ENCODE results near the gene MCC.

MCC gene

GRCh38 chr5:113394658-113395057, 93.6 kb downstream of the MCC start:
- no peak overlapping the region for H3K9ac ChIP-seq (ENCODE audit: low read depth in 1 of 2, low read length in 2 of 2)
- H3K36me3 ChIP-seq (ENCODE audit: control insufficient read depth in 2 of 2, insufficient read depth in 2 of 2, low read length in 2 of 2): no peaks in the 10 kb centered on the region
- no peaks in the 10 kb centered on the region for H3K4me1 ChIP-seq (ENCODE audit: control insufficient read depth in 2 of 2, insufficient read depth in 2 of 2, low read length in 2 of 2)
- H3K4me3 ChIP-seq (ENCODE audit: low read length in 2 of 2): no peak overlapping the region
- no peak overlapping the region for H3K27ac ChIP-seq (ENCODE audit: low read depth in 2 of 2, low read length in 2 of 2)
- no peaks in the 10 kb centered on the region for H3K27me3 ChIP-seq (ENCODE audit: control insufficient read depth in 2 of 2, insufficient read depth in 2 of 2, low read length in 2 of 2)
- H3K9me3 ChIP-seq (ENCODE audit: control insufficient read depth in 2 of 2, low read length in 2 of 2): no peaks in the 10 kb centered on the region

GRCh38 chr5:113390224-113390623, 98.0 kb downstream of the MCC start:
- H3K9me3 ChIP-seq (ENCODE audit: control insufficient read depth in 2 of 2, low read length in 2 of 2): no peaks in the 10 kb centered on the region
- H3K27ac ChIP-seq (ENCODE audit: low read depth in 2 of 2, low read length in 2 of 2): no peak overlapping the region
- no peaks in the 10 kb centered on the region for H3K36me3 ChIP-seq (ENCODE audit: control insufficient read depth in 2 of 2, insufficient read depth in 2 of 2, low read length in 2 of 2)
- H3K27me3 ChIP-seq (ENCODE audit: control insufficient read depth in 2 of 2, insufficient read depth in 2 of 2, low read length in 2 of 2): no peaks in the 10 kb centered on the region
- no peak overlapping the region for H3K4me3 ChIP-seq (ENCODE audit: low read length in 2 of 2)
- H3K9ac ChIP-seq (ENCODE audit: low read depth in 1 of 2, low read length in 2 of 2): no peak overlapping the region
- H3K4me1 ChIP-seq (ENCODE audit: control insufficient read depth in 2 of 2, insufficient read depth in 2 of 2, low read length in 2 of 2): no peaks in the 10 kb centered on the region

GRCh38 chr5:113389116-113389515, 99.1 kb downstream of the MCC start:
- Histone ChIP-seq H3K9ac (ENCODE audit: low read depth in 1 of 2, low read length in 2 of 2) (no peak overlapping the region), H3K27ac (ENCODE audit: low read depth in 2 of 2, low read length in 2 of 2) (no peak overlapping the region), H3K4me1 (ENCODE audit: control insufficient read depth in 2 of 2, insufficient read depth in 2 of 2, low read length in 2 of 2) (no peaks in the 10 kb centered on the region), H3K4me3 (ENCODE audit: low read length in 2 of 2) (no peak overlapping the region), H3K36me3 (ENCODE audit: control insufficient read depth in 2 of 2, insufficient read depth in 2 of 2, low read length in 2 of 2) (no peaks in the 10 kb centered on the region), H3K27me3 (ENCODE audit: control insufficient read depth in 2 of 2, insufficient read depth in 2 of 2, low read length in 2 of 2) (no peaks in the 10 kb centered on the region), H3K9me3 (ENCODE audit: control insufficient read depth in 2 of 2, low read length in 2 of 2) (no peaks in the 10 kb centered on the region)

- Histone ChIP-seq H3K9me3 (ENCODE audit: control insufficient read depth in 2 of 2, low read length in 2 of 2) (no peaks in the 10 kb centered on the region), H3K4me1 (ENCODE audit: control insufficient read depth in 2 of 2, insufficient read depth in 2 of 2, low read length in 2 of 2) (no peaks in the 10 kb centered on the region), H3K36me3 (ENCODE audit: control insufficient read depth in 2 of 2, insufficient read depth in 2 of 2, low read length in 2 of 2) (no peaks in the 10 kb centered on the region), H3K9ac (ENCODE audit: low read depth in 1 of 2, low read length in 2 of 2) (no peak overlapping the region), H3K27me3 (ENCODE audit: control insufficient read depth in 2 of 2, insufficient read depth in 2 of 2, low read length in 2 of 2) (no peaks in the 10 kb centered on the region), H3K4me3 (ENCODE audit: low read length in 2 of 2) (no peak overlapping the region), H3K27ac (ENCODE audit: low read depth in 2 of 2, low read length in 2 of 2) (no peak overlapping the region)
Observed at GRCh38 chr5:113387844-113388243, 100.4 kb downstream of the MCC start.

GRCh38 chr5:113384782-113385285, 103.4 kb downstream of the MCC start:
- no peaks in the 10 kb centered on the region for H3K9me3 ChIP-seq (ENCODE audit: control insufficient read depth in 2 of 2, low read length in 2 of 2)
- H3K27ac ChIP-seq (ENCODE audit: low read depth in 2 of 2, low read length in 2 of 2): no peak overlapping the region
- no peaks in the 10 kb centered on the region for H3K4me1 ChIP-seq (ENCODE audit: control insufficient read depth in 2 of 2, insufficient read depth in 2 of 2, low read length in 2 of 2)
- H3K9ac ChIP-seq (ENCODE audit: low read depth in 1 of 2, low read length in 2 of 2): no peak overlapping the region
- no peaks in the 10 kb centered on the region for H3K36me3 ChIP-seq (ENCODE audit: control insufficient read depth in 2 of 2, insufficient read depth in 2 of 2, low read length in 2 of 2)
- no peak overlapping the region for H3K4me3 ChIP-seq (ENCODE audit: low read length in 2 of 2)
- H3K27me3 ChIP-seq (ENCODE audit: control insufficient read depth in 2 of 2, insufficient read depth in 2 of 2, low read length in 2 of 2): no peaks in the 10 kb centered on the region

- no peak overlapping the region for H3K9ac ChIP-seq (ENCODE audit: low read depth in 1 of 2, low read length in 2 of 2)
- H3K27me3 ChIP-seq (ENCODE audit: control insufficient read depth in 2 of 2, insufficient read depth in 2 of 2, low read length in 2 of 2): no peaks in the 10 kb centered on the region
- no peak overlapping the region for H3K27ac ChIP-seq (ENCODE audit: low read depth in 2 of 2, low read length in 2 of 2)
- no peak overlapping the region for H3K4me3 ChIP-seq (ENCODE audit: low read length in 2 of 2)
- H3K9me3 ChIP-seq (ENCODE audit: control insufficient read depth in 2 of 2, low read length in 2 of 2): no peaks in the 10 kb centered on the region
- no peaks in the 10 kb centered on the region for H3K36me3 ChIP-seq (ENCODE audit: control insufficient read depth in 2 of 2, insufficient read depth in 2 of 2, low read length in 2 of 2)
- no peaks in the 10 kb centered on the region for H3K4me1 ChIP-seq (ENCODE audit: control insufficient read depth in 2 of 2, insufficient read depth in 2 of 2, low read length in 2 of 2)
Observed at GRCh38 chr5:113382731-113383130, 105.5 kb downstream of the MCC start.

- Histone ChIP-seq H3K27ac (ENCODE audit: low read depth in 2 of 2, low read length in 2 of 2) (no peak overlapping the region), H3K4me3 (ENCODE audit: low read length in 2 of 2) (no peak overlapping the region), H3K9me3 (ENCODE audit: control insufficient read depth in 2 of 2, low read length in 2 of 2) (no peaks in the 10 kb centered on the region), H3K27me3 (ENCODE audit: control insufficient read depth in 2 of 2, insufficient read depth in 2 of 2, low read length in 2 of 2) (no peaks in the 10 kb centered on the region), H3K36me3 (ENCODE audit: control insufficient read depth in 2 of 2, insufficient read depth in 2 of 2, low read length in 2 of 2) (no peaks in the 10 kb centered on the region), H3K9ac (ENCODE audit: low read depth in 1 of 2, low read length in 2 of 2) (no peak overlapping the region), H3K4me1 (ENCODE audit: control insufficient read depth in 2 of 2, insufficient read depth in 2 of 2, low read length in 2 of 2) (no peaks in the 10 kb centered on the region)
Observed at GRCh38 chr5:113381791-113382190, 106.5 kb downstream of the MCC start.

- Histone ChIP-seq H3K27ac (ENCODE audit: low read depth in 2 of 2, low read length in 2 of 2) (no peak overlapping the region), H3K4me1 (ENCODE audit: control insufficient read depth in 2 of 2, insufficient read depth in 2 of 2, low read length in 2 of 2) (no peaks in the 10 kb centered on the region), H3K27me3 (ENCODE audit: control insufficient read depth in 2 of 2, insufficient read depth in 2 of 2, low read length in 2 of 2) (no peaks in the 10 kb centered on the region), H3K9ac (ENCODE audit: low read depth in 1 of 2, low read length in 2 of 2) (no peak overlapping the region), H3K4me3 (ENCODE audit: low read length in 2 of 2) (no peak overlapping the region), H3K36me3 (ENCODE audit: control insufficient read depth in 2 of 2, insufficient read depth in 2 of 2, low read length in 2 of 2) (no peaks in the 10 kb centered on the region), H3K9me3 (ENCODE audit: control insufficient read depth in 2 of 2, low read length in 2 of 2) (no peaks in the 10 kb centered on the region)
Observed at GRCh38 chr5:113380807-113381326, 107.4 kb downstream of the MCC start.

- H3K9ac ChIP-seq (ENCODE audit: low read depth in 1 of 2, low read length in 2 of 2): no peak overlapping the region
- no peaks in the 10 kb centered on the region for H3K4me1 ChIP-seq (ENCODE audit: control insufficient read depth in 2 of 2, insufficient read depth in 2 of 2, low read length in 2 of 2)
Observed at GRCh38 chr5:113379936-113380806, 108.1 kb downstream of the MCC start.

GRCh38 chr5:113378959-113379541, 109.2 kb downstream of the MCC start:
- Histone ChIP-seq H3K27me3 (ENCODE audit: control insufficient read depth in 2 of 2, insufficient read depth in 2 of 2, low read length in 2 of 2) (no peaks in the 10 kb centered on the region), H3K9ac (ENCODE audit: low read depth in 1 of 2, low read length in 2 of 2) (no peak overlapping the region), H3K27ac (ENCODE audit: low read depth in 2 of 2, low read length in 2 of 2) (no peak overlapping the region), H3K4me3 (ENCODE audit: low read length in 2 of 2) (no peak overlapping the region), H3K36me3 (ENCODE audit: control insufficient read depth in 2 of 2, insufficient read depth in 2 of 2, low read length in 2 of 2) (no peaks in the 10 kb centered on the region), H3K4me1 (ENCODE audit: control insufficient read depth in 2 of 2, insufficient read depth in 2 of 2, low read length in 2 of 2) (no peaks in the 10 kb centered on the region), H3K9me3 (ENCODE audit: control insufficient read depth in 2 of 2, low read length in 2 of 2) (no peaks in the 10 kb centered on the region)

More at GRCh38 chr5:113379936-113380806, 108.1 kb downstream of the MCC start:
- H3K36me3 ChIP-seq (ENCODE audit: control insufficient read depth in 2 of 2, insufficient read depth in 2 of 2, low read length in 2 of 2): no peaks in the 10 kb centered on the region
- no peaks in the 10 kb centered on the region for H3K9me3 ChIP-seq (ENCODE audit: control insufficient read depth in 2 of 2, low read length in 2 of 2)
- H3K27me3 ChIP-seq (ENCODE audit: control insufficient read depth in 2 of 2, insufficient read depth in 2 of 2, low read length in 2 of 2): no peaks in the 10 kb centered on the region
- H3K27ac ChIP-seq (ENCODE audit: low read depth in 2 of 2, low read length in 2 of 2): no peak overlapping the region
- H3K4me3 ChIP-seq (ENCODE audit: low read length in 2 of 2): no peak overlapping the region

Data from mucosa of rectum (tissue), 2 donors.